Lower leg skin (tissue), 3 donors: Measurements from ENCODE around the gene PTPRN2.

Source experiments
- POLR2A ChIP-seq, 2 donors: fragments of 450-650 bp; IDR thresholded peaks; one replicate each; pipeline ENCODE4 v1.6.1; 2016 to 2017; ENCODE audit warnings: antibody characterized with exemption in 2 of 2, mild to moderate bottlenecking in 1 of 2, moderate library complexity in 1 of 2
- TF ChIP-seq, protein P1 (sequence below), 3 donors: fragments of 450-650 bp; IDR thresholded peaks; one replicate each; pipeline ENCODE4 v1.5.1; 2016; ENCODE audit warnings: antibody characterized with exemption in 3 of 3, mild to moderate bottlenecking in 3 of 3, moderate library complexity in 2 of 3

- TF ChIP-seq, protein P1, sequence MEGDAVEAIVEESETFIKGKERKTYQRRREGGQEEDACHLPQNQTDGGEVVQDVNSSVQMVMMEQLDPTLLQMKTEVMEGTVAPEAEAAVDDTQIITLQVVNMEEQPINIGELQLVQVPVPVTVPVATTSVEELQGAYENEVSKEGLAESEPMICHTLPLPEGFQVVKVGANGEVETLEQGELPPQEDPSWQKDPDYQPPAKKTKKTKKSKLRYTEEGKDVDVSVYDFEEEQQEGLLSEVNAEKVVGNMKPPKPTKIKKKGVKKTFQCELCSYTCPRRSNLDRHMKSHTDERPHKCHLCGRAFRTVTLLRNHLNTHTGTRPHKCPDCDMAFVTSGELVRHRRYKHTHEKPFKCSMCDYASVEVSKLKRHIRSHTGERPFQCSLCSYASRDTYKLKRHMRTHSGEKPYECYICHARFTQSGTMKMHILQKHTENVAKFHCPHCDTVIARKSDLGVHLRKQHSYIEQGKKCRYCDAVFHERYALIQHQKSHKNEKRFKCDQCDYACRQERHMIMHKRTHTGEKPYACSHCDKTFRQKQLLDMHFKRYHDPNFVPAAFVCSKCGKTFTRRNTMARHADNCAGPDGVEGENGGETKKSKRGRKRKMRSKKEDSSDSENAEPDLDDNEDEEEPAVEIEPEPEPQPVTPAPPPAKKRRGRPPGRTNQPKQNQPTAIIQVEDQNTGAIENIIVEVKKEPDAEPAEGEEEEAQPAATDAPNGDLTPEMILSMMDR (IDR thresholded peaks at IDR 0.05), result no peak
- TF ChIP-seq POLR2A (IDR thresholded peaks at IDR 0.05), result no peak
Measured at GRCh38 chr7:157669768-157670351, 917.8 kb downstream of the PTPRN2 start.
